Measurements from ENCODE around the gene ADARB2.

Gene ADARB2

DNA sequence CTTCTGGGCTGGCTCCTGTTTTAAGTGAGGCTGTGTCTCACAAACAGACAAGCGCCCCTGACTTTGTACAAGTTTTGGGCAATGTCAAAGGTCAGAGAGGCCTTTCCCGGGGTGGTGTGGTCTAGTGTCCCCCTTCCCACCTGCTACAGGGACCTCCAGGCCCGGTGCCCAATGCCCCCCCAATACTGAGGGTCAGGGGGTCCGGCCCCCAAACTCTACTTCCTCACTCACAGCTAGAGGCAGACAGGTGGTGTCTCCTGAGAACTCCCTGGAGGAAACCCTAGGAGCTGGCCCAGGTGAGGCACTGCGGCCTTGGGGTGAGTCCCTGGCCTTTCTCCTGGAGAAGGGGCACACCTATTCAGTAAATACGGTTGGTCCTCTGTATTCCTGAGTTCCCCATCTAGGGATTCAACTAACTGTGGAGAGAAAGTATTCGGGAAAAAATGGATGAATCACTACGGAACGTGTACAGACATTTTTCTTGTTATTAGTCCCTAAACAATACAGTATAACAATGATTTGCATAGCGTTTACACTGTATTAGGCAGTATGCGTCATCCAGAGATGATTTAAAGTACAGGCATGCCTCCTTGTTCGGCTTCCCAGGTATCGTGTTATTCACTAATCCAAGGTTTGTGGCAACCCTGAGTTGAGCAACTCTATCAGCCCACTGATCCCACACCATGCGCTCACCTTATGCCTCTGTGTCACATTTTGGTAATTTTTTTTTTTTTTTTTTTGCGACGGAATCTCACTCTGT is 373.0 kb downstream of the ADARB2 start:
- Histone ChIP-seq H3K36me3 (no peaks in the 10 kb centered on the region), H3K4me1 (no peaks in the 10 kb centered on the region), H3K4me3 (ENCODE audit: low read depth, low read length) (no peak overlapping the region), H3K9me3 (no peaks in the 10 kb centered on the region), H3K27me3 (no peaks in the 10 kb centered on the region)
- TF ChIP-seq, protein P1, sequence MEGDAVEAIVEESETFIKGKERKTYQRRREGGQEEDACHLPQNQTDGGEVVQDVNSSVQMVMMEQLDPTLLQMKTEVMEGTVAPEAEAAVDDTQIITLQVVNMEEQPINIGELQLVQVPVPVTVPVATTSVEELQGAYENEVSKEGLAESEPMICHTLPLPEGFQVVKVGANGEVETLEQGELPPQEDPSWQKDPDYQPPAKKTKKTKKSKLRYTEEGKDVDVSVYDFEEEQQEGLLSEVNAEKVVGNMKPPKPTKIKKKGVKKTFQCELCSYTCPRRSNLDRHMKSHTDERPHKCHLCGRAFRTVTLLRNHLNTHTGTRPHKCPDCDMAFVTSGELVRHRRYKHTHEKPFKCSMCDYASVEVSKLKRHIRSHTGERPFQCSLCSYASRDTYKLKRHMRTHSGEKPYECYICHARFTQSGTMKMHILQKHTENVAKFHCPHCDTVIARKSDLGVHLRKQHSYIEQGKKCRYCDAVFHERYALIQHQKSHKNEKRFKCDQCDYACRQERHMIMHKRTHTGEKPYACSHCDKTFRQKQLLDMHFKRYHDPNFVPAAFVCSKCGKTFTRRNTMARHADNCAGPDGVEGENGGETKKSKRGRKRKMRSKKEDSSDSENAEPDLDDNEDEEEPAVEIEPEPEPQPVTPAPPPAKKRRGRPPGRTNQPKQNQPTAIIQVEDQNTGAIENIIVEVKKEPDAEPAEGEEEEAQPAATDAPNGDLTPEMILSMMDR (IDR thresholded peaks at IDR 0.05; ENCODE audit: low read depth, low read length), result no peak
- DNase-seq, result no peak

DNA sequence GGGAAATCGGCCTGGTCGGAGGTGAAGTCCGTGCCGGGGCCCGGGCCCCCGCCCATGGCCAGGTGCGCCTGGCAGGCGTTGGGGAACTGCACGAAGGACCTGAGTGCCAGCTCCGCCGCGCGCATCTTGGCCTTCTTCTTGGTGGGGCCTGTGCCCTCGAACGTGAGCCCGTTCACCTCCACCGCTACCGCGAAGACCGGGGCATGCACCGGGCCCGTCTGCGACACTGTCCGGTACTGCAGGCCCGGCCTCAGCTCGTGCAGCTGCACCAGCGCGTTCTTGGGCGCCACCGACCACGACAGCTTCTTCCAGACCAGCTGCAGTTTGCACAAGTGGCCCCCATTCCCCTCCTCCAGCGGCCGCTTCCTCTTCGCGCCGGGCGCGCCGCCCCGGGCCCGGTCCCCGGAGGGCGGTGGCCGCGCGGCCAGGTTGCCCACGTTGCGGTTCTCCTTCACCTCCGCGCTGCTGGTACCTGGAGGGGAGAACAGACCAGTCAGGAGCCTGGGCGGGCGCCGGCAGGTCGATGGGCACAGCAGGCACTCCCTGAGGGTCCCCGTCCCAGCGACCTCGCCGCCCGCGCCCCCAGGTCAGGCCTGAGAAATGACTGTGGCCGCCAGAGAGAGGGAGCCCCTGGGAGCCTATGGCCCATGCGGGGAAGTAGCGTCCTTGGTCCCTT is 373.7 kb downstream of the ADARB2 start:
- TF ChIP-seq, protein P1 (IDR thresholded peaks at IDR 0.05; ENCODE audit: low read depth, low read length), result no peak
- no peaks in the 10 kb centered on the region for H3K4me1 ChIP-seq

DNA sequence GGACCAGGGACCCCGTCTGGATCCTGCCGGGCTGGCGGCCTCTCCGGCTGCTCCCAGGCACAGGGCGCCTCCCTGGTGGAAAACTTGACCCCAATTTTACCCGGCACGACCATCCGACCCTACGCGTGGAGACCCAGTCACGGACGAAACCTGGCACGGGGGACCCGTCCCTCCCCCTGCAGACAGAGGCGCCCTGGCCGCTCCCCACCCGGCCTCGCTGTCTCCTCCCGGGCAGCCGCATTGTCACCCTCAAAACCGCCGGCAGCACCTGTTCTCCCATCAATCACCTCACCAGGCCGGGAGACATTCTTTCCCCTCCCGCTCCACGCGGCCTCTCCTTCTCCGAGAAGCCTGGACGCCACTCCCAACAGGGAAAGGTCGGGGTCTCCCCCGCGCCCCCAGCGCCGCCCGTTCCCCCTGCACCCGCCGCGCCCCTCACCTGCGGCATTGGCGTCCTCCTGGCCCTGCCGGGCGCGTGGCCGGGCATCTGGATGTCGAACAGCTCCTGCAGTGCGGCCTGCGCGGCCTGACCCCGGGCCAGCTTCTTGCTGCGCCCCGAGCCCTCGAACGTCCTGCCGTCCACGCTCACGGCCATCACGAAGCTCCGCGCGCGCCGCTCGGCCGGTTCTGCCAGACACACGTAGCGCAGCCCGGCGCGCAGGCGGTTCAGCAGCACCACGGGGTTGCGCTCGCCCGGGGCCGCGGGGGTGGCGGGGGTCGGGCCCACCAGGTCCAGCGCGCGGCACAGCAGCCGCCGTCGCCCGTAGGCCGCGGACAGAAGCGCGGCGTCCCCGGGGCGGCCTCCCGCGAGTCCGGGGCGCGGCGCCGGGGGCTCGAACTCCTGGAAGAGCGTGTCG is 374.5 kb downstream of the ADARB2 start:
- no peaks in the 10 kb centered on the region for H3K27me3 ChIP-seq
- no peak overlapping the region for H3K4me3 ChIP-seq (ENCODE audit: low read depth, low read length)
- H3K36me3 ChIP-seq, result no peaks in the 10 kb centered on the region
- TF ChIP-seq, protein P1 (IDR thresholded peaks at IDR 0.05; ENCODE audit: low read depth, low read length), result no peak
- no peaks in the 10 kb centered on the region for H3K4me1 ChIP-seq
- no peak for DNase-seq
- no peaks in the 10 kb centered on the region for H3K9me3 ChIP-seq

More for the DNA sequence above, 373.7 kb downstream of the ADARB2 start:
- DNase-seq, result no peak
- no peaks in the 10 kb centered on the region for H3K9me3 ChIP-seq
- no peaks in the 10 kb centered on the region for H3K27me3 ChIP-seq
- no peak overlapping the region for H3K4me3 ChIP-seq (ENCODE audit: low read depth, low read length)
- no peaks in the 10 kb centered on the region for H3K36me3 ChIP-seq

DNA sequence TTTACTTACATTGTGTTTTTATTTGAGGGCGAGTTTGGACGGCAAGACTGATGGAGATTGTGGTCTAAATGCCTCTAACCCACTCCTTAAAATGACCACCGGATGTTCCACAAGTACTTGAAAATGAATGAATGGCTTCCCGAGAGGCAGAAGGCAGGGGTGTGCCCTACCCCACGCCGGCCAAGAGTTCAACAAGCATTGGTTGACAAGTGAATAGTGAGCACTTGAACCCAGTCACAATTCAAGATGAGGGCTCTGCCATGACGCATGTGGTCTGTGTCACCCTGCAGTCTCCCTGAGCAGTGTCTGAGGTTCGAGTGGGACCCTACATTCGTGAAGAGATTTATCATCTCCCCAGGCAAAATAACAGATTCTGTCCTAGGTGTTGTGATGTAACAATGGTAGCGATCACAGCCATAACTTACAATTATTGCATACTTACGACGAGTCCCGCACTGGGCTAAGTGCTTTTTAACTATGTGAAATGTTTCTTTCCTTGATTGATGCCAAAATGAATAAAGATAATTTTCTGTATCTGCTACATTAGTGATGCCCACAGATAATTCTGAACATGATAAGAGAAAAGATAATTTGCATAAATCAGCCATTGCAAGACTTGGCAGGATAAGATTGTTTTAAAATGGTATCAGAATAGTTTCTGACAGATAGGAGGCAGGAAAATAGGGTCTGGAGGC is 375.8 kb downstream of the ADARB2 start:
- Histone ChIP-seq H3K36me3 (no peaks in the 10 kb centered on the region), H3K27me3 (no peaks in the 10 kb centered on the region), H3K4me1 (no peaks in the 10 kb centered on the region), H3K4me3 (ENCODE audit: low read depth, low read length) (no peak overlapping the region), H3K9me3 (no peaks in the 10 kb centered on the region)
- no peak for DNase-seq
- TF ChIP-seq, protein P1 (IDR thresholded peaks at IDR 0.05; ENCODE audit: low read depth, low read length), result no peak

DNA sequence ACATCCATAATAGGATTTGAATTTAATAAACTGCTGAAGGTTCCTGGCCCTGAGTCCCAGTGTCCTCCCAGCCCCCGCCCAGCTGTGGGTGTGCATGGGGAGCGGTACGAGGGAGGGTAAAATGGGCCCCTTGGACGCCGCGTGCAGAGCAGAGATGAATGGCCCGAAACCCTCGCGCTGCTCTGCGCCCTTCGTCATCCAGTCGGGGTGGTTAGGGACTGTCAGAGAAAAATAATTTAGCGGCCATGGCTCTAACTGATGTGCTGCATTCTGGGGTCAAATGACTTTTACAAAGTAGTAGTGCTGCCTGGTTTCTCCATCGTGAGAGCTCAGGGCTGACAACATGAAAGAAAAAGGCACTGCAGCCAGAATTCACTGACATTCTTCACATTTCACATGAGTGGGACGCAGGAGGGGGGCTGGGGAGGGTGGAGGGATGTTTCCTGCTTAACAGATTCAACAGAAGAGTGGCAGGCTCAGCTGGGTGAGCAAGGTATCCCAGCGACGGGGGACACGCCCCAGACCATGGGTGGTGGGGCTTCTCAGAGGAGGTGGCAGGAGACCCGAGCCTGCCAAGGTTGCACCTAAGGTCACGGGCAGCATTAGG is 376.7 kb downstream of the ADARB2 start:
- no peak for DNase-seq
- Histone ChIP-seq H3K9me3 (no peaks in the 10 kb centered on the region), H3K27me3 (no peaks in the 10 kb centered on the region), H3K4me1 (no peaks in the 10 kb centered on the region), H3K4me3 (ENCODE audit: low read depth, low read length) (no peak overlapping the region), H3K36me3 (no peaks in the 10 kb centered on the region)
- TF ChIP-seq, protein P1 (IDR thresholded peaks at IDR 0.05; ENCODE audit: low read depth, low read length), result no peak

Measured in BE2C (cell line).